NCI-H748 treated with DMSO at 0.1 percent for 48 hours (cell line): ENCODE data around the gene CD163.
"Not testable (repeated sequence)": the region's sequence is repeated elsewhere in the genome, so short reads cannot be mapped to it uniquely, and the experiment has no call there.

ENCODE experiments used
- DNase-seq: peaks from one replicate; lab custom pipeline; 2025; lab: John Stamatoyannopoulos, UW

CD163 gene

DNA sequence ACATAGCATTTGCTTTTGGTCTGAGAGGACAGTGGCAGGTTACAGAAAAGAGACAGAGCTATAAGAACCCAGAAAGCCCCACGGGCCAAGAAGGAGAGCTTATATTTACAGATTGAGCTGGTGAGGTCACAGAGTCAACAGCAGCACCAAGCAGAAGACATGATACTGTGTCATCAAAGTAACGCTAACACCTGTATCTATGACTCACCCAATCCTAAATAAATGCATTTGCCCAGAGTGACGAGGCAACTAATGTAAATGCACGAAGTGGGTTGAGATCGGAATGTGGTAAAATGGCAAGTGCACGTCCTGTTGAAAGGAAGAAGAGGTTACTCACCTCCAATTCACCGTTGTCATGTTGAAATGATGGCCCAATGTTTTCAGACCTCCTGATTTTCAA lies 52.9 kb downstream of the CD163 start:
- DNase-seq, result no peak

DNA sequence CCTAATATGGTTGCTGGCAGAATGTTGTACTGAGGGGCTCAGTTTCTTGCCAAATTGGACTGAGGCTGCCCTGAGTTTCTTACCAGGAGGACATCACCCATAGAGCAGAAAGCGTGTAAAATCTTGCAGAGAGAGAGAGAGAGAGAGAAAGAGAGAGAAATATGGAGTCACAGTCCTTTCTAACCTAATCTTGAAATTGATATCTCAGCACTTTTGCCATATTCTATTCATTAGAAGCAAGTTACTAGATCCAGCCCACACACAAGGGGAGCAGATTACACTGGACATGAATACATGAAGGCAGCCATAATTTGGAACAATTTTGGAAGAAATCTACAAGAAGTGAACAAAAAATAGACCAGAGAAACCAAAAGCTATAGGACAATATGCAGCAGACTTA lies 55.5 kb downstream of the CD163 start:
- no peak for DNase-seq

GRCh38 chr12:7444537-7444936 lies 59.0 kb downstream of the CD163 start:
- no peak for DNase-seq

GRCh38 chr12:7444076-7444475 lies 59.5 kb downstream of the CD163 start, which contains the start of gene CD163L1:
Gene CD163L1, minus strand, starts transcription at chr12:7444153. Its CDS starts 26 bp downstream, at chr12:7444127.
- no peak for DNase-seq

DNA sequence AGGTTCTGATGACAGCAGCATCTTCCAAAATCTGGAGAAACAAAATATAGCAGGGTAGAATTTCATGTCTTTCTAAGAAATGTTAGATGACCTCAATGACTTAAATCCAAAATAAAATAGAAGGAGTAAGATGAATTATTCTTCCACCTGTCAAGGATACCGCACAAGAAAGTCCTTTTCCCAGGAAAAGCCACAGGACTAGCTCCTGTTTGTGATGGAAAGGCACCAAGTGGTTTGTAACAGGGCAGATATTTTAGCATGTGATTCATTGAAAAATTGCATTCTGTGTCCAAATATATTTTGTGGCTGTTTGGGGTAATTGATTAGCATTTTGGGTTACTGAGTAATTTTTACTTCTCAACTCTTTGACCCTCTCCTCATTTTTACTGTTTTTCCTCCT lies 62.4 kb downstream of the CD163 start:
- DNase-seq, result no peak

DNA sequence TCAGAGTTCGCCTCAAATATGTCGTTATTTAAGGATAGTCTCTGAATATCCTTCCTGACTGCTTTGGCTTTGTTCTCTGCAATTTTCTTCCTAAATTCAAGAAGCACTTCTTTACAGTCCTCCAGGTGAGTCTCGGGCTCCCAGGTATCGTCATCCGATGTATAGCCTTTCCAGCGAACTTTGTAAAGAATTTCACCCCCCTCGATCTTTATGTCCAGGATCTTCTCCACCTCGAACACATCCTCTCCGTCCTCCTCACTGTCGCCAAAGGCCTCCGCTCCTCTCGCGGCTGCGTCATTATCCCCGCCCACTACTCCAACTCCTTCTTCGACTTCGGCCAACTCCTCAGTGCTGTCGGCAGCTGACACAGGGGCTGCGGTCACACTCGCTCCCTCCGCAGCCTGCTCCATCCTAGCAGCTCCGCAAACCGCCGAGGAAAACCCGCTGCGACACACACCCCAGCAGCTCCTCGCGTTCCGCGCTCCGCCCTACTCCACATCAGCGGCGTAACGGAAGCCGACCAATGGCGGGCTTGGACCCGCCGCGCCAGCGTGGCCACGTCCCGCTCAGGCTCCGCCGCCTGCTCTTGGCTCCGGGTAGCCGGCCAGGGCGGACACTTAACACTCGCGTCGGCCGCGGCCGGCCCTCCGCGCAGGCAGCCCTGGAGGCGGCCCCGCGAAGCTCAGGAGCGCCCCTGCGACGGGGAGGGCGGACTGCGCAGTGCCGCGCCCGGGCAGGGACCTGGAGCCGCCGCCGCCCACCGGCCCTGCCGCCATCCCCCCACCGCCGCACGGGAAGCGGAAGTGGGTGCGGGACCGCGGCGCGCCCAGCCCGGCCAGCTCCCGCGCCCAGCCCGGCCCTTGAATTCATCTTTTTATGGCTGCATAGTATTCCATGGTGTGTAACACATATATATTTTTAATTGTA lies 63.7 kb downstream of the CD163 start:
- DNase-seq, result no peak

- not testable (repeated sequence) for DNase-seq
Observed at GRCh38 chr12:7438291-7438995, 65.1 kb downstream of the CD163 start.

DNA sequence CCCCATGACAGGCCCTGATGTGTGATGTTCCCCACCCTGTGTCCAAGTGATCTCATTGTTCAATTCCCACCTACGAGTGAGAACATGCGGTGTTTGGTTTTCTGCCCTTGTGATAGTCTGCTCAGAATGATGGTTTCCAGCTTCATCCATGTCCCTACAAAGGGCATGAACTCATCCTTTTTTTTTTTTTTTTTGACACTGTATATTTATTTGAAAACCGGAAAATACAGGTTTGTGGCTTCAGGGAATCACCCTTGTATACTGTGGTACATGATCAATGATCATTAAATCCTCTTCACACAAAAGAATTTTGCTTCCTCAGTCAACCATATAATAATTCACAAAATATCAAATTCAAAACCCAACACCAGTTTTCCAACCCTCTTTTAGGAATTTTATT lies 66.1 kb downstream of the CD163 start:
- not testable (repeated sequence) for DNase-seq

DNA sequence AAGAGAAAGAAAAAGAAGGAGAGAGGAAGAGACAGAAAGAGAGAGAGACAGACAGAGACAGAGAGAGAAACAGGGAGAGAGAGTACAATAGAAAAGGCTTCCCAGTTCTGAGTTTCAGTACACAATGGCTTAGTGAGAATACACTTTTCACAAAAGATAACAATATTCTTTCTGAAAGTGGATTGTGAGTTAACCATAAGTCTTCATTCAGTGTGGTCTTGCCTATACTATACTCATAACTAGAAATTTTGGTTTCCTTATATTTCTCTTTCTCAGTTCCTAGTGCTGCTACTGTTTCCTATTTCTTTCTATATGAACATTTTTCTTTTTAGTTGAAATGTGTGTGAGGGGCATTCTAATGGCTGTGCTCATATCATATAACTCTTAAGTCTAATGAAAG lies 68.9 kb downstream of the CD163 start:
- no peak for DNase-seq

- no peak for DNase-seq
Observed at GRCh38 chr12:7433276-7433822, 70.2 kb downstream of the CD163 start.

DNA sequence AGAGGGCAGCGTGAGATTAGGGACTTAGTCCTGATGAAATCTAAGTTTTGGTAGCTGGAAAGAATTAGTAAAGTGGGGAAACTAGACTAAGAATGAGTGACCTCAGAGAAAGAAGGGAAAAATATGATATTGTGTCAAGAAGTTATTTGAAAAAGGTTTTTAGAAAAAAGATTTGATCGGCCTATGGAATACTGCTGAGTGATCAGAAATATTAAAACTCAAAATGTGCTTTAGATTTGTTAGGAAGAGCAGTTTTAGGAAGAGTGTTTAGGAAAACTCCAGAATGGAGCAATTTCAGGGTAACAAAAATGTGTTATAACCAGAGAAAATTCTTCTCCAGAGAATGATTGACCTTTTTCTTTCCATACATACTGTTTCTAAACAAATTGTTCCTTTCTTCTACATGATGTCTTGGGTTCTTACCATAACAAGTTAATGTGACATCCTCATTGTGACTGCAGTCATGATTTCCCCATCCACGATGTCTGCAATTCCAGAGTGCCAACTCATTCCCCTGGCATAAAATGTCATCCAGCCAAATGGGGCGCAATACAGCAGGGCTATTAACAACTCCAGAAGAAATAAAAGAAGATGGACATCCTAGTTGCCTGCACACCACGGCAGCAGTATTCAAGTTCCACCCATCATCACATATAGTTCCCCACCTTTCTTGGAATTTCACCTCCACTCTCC lies 71.4 kb downstream of the CD163 start:
- no peak for DNase-seq
